Astrocyte (in vitro differentiated cells and primary cell): ENCODE measurements around the gene CACNA1C. TPM values are rescaled to one million over a fixed set of nuclear protein-coding genes. Genes with fewer than 3 reads are reported as not detected.

Experiments used
- DNase-seq: peaks from one replicate; pipeline ENCODE4 v3.0.0-alpha.2; 2010; ENCODE audit warnings: low read depth
- FAIRE-seq: peaks from 2 replicates; lab custom pipeline; 2011; peaks lifted over from hg19 to GRCh38; lab: Jason Lieb, UNC
- H2AFZ ChIP-seq: 2 replicates; pipeline ENCODE4 v1.6.0; 2012; ENCODE audit warnings: low read depth, low read length, inconsistent platforms
- H3K27ac ChIP-seq: 2 replicates; pipeline ENCODE4 v1.5.1; 2011; ENCODE audit warnings: low read depth, low read length, inconsistent platforms
- H3K27me3 ChIP-seq: 2 replicates; pipeline ENCODE4 v1.6.0; 2011; ENCODE audit warnings: low read length, inconsistent platforms; ENCODE audit not compliant: insufficient read depth
- H3K36me3 ChIP-seq: 2 replicates; pipeline ENCODE4 v1.5.1; 2011; ENCODE audit warnings: low read length, inconsistent platforms; ENCODE audit not compliant: insufficient read depth
- H3K4me1 ChIP-seq: 2 replicates; pipeline ENCODE4 v1.5.1; 2011; ENCODE audit warnings: low read length, inconsistent platforms; ENCODE audit not compliant: insufficient read depth
- H3K4me2 ChIP-seq: 2 replicates; pipeline ENCODE4 v1.6.0; 2012; ENCODE audit warnings: low read length, inconsistent platforms
- H3K4me3 ChIP-seq: 2 replicates; pipeline ENCODE4 v1.5.1; 2011; ENCODE audit warnings: low read depth, mild to moderate bottlenecking, low read length, inconsistent platforms; ENCODE audit not compliant: insufficient read depth
- H3K79me2 ChIP-seq: 2 replicates; pipeline ENCODE4 v1.6.0; 2012; ENCODE audit warnings: mild to moderate bottlenecking, low read length, inconsistent platforms; ENCODE audit not compliant: insufficient read depth
- H3K9ac ChIP-seq: 2 replicates; pipeline ENCODE4 v1.6.0; 2012; ENCODE audit warnings: mild to moderate bottlenecking, low read length, inconsistent platforms
- H3K9me3 ChIP-seq: 2 replicates; pipeline ENCODE4 v1.5.1; 2012; ENCODE audit warnings: low read depth, mild to moderate bottlenecking, low read length, inconsistent platforms; ENCODE audit not compliant: insufficient read depth
- H4K20me1 ChIP-seq: 2 replicates; pipeline ENCODE4 v1.6.0; 2012; ENCODE audit warnings: low read length, inconsistent platforms; ENCODE audit not compliant: insufficient read depth
- H3K27ac Mint-ChIP-seq: one replicate; pipeline ENCODE4 v1.8.0; 2021; ENCODE audit warnings: mild to moderate bottlenecking, mixed read lengths; ENCODE audit not compliant: unreplicated experiment
- H3K27me3 Mint-ChIP-seq: one replicate; pipeline ENCODE4 v1.8.0; 2021; ENCODE audit warnings: low read depth, mixed read lengths; ENCODE audit not compliant: unreplicated experiment
- H3K36me3 Mint-ChIP-seq: one replicate; pipeline ENCODE4 v1.8.0; 2021; ENCODE audit warnings: low read depth, mixed read lengths; ENCODE audit not compliant: unreplicated experiment
- H3K4me1 Mint-ChIP-seq: one replicate; pipeline ENCODE4 v1.8.0; 2021; ENCODE audit warnings: low read depth, mixed read lengths; ENCODE audit not compliant: unreplicated experiment
- H3K4me3 Mint-ChIP-seq: one replicate; pipeline ENCODE4 v1.8.0; 2021; ENCODE audit warnings: mild to moderate bottlenecking, moderate library complexity, mixed read lengths; ENCODE audit not compliant: unreplicated experiment
- H3K9me3 Mint-ChIP-seq: one replicate; pipeline ENCODE4 v1.8.0; 2021; ENCODE audit warnings: mild to moderate bottlenecking, mixed read lengths; ENCODE audit not compliant: unreplicated experiment
- CTCF ChIP-seq: IDR thresholded peaks from 2 replicates; pipeline ENCODE4 v1.5.1; 2011; ENCODE audit warnings: low read depth, mild to moderate bottlenecking, inconsistent platforms, low read length, moderate library complexity; ENCODE audit not compliant: insufficient read depth
- EZH2 ChIP-seq: IDR thresholded peaks from 2 replicates; pipeline ENCODE4 v1.6.1; 2012; ENCODE audit warnings: mild to moderate bottlenecking, low read length, inconsistent platforms; ENCODE audit not compliant: insufficient read depth
- total RNA-seq: library from RNA; stranded (reverse); gene quantifications from 2 replicates; pipeline ENCODE4 v1.2.1, GENCODE V29; 2021

Gene CACNA1C
- total RNA-seq, 1 donor from 2014 or later: 2.1 TPM

- Mint-ChIP-seq H3K36me3 (no peaks in the 10 kb centered on the region), H3K27me3 (peaks cover 36% of the 10 kb centered on the region), H3K27ac (no peak overlapping the region), H3K4me3 (no peak overlapping the region), H3K4me1 (no peaks in the 10 kb centered on the region), H3K9me3 (peaks cover 1% of the 10 kb centered on the region)
- H3K79me2 ChIP-seq: no peaks in the 10 kb centered on the region
- H3K4me1 ChIP-seq: no peaks in the 10 kb centered on the region
- H3K36me3 ChIP-seq: no peaks in the 10 kb centered on the region
- no peak for DNase-seq
- no peak overlapping the region for H3K27ac ChIP-seq
- no peak overlapping the region for H3K4me2 ChIP-seq
- H4K20me1 ChIP-seq: peaks cover 5% of the 10 kb centered on the region
- TF ChIP-seq EZH2: no peak
- TF ChIP-seq CTCF: no peak
- no peak for FAIRE-seq
- H3K9ac ChIP-seq: no peak overlapping the region
- no peaks in the 10 kb centered on the region for H3K27me3 ChIP-seq
- no peak overlapping the region for H2AFZ ChIP-seq
- no peak overlapping the region for H3K4me3 ChIP-seq
- no peaks in the 10 kb centered on the region for H3K9me3 ChIP-seq
Observed at GRCh38 chr12:2449586-2449985, 396.8 kb downstream of the CACNA1C start.

- Histone ChIP-seq H3K27me3 (no peaks in the 10 kb centered on the region), H3K36me3 (no peaks in the 10 kb centered on the region), H3K27ac (no peak overlapping the region), H3K4me3 (no peak overlapping the region), H3K9me3 (no peaks in the 10 kb centered on the region), H3K4me2 (peak overlapping the region; percentile 13), H3K4me1 (no peaks in the 10 kb centered on the region), H2AFZ (no peak overlapping the region), H3K79me2 (no peaks in the 10 kb centered on the region), H3K9ac (no peak overlapping the region), H4K20me1 (peaks cover 5% of the 10 kb centered on the region)
- TF ChIP-seq EZH2 (no peak), CTCF (no peak)
- DNase-seq (no peak), FAIRE-seq (no peak)
- Mint-ChIP-seq H3K36me3 (no peaks in the 10 kb centered on the region), H3K9me3 (peaks cover 1% of the 10 kb centered on the region), H3K4me1 (no peaks in the 10 kb centered on the region), H3K4me3 (no peak overlapping the region), H3K27me3 (peaks cover 28% of the 10 kb centered on the region), H3K27ac (no peak overlapping the region)
Observed at GRCh38 chr12:2450553-2450952, 397.8 kb downstream of the CACNA1C start.

GRCh38 chr12:2451025-2451424 lies 398.2 kb downstream of the CACNA1C start:
- FAIRE-seq: no peak
- TF ChIP-seq EZH2 (no peak), CTCF (no peak)
- Mint-ChIP-seq H3K4me3 (no peak overlapping the region), H3K4me1 (no peaks in the 10 kb centered on the region), H3K36me3 (no peaks in the 10 kb centered on the region), H3K9me3 (peaks cover 1% of the 10 kb centered on the region), H3K27me3 (peaks cover 28% of the 10 kb centered on the region), H3K27ac (no peak overlapping the region)
- Histone ChIP-seq H3K4me2 (peak overlapping the region; percentile 13), H3K36me3 (no peaks in the 10 kb centered on the region), H3K4me1 (no peaks in the 10 kb centered on the region), H3K27me3 (no peaks in the 10 kb centered on the region), H3K4me3 (no peak overlapping the region), H4K20me1 (peaks cover 5% of the 10 kb centered on the region), H3K9ac (no peak overlapping the region), H3K79me2 (no peaks in the 10 kb centered on the region), H2AFZ (no peak overlapping the region), H3K9me3 (no peaks in the 10 kb centered on the region), H3K27ac (no peak overlapping the region)
- peak; percentile 44 for DNase-seq
